Stomach smooth muscle (tissue), 2 donors: ENCODE results near the gene DPCD.
"Not testable (repeated sequence)": the region's sequence is repeated elsewhere in the genome, so short reads cannot be mapped to it uniquely, and the experiment has no call there.

Experiments
- H3K27ac ChIP-seq: one replicate; pipeline ENCODE4 v1.7.0; 2013; ENCODE audit warnings: mild to moderate bottlenecking, low read length, inconsistent platforms
- H3K27me3 ChIP-seq, 2 donors: one replicate each; pipeline ENCODE4 v1.7.0; 2013; ENCODE audit warnings: low read length in 2 of 2; ENCODE audit not compliant: insufficient read depth in 2 of 2, control insufficient read depth in 1 of 2
- H3K36me3 ChIP-seq, 2 donors: one replicate each; pipeline ENCODE4 v1.7.0; 2013; ENCODE audit warnings: low read length in 2 of 2; ENCODE audit not compliant: control insufficient read depth in 2 of 2, insufficient read depth in 2 of 2
- H3K4me1 ChIP-seq: one replicate; pipeline ENCODE4 v1.7.0; 2013; ENCODE audit warnings: low read length; ENCODE audit not compliant: control insufficient read depth, insufficient read depth
- H3K4me3 ChIP-seq, 2 donors: one replicate each; pipeline ENCODE4 v1.7.0; 2013; ENCODE audit warnings: low read length in 2 of 2
- H3K9ac ChIP-seq, 2 donors: one replicate each; pipeline ENCODE4 v1.7.0; 2013; ENCODE audit warnings: low read length in 2 of 2, mild to moderate bottlenecking in 1 of 2
- H3K9me3 ChIP-seq, 2 donors: one replicate each; pipeline ENCODE4 v1.7.0; 2013; ENCODE audit warnings: low read length in 2 of 2; ENCODE audit not compliant: control insufficient read depth in 2 of 2
- donor health status: healthy.
- donor health status: Pancreatic carcinoma.

The DPCD gene

DNA sequence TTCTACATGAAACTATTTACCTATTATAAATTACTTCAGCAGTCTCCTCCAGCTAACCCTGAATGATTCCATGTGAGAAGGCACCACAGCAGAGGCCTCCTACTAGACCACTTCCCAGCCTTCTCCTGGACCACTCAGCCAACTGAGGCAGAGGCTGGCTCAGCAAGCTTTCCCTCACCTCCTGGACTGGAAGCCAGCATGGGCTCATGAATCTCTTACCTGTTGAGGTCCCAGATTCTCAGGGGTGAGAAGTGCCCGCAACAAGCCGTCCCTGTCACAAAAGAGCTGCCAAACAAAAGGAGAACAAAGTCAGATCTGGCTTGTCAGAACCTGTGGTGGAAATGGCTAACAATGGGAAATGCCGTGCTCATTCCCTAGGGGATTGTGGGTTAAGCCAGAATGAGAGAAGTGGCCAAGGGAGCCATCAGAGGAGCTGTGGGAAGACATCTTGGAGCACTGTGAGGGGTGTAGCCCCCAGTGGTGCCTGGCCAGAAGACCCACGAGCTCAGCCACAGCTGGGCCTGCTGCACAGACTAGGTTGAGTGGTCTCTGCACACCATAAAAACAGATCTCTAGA lies 36.5 kb downstream of the DPCD start:
- H3K27me3 ChIP-seq = no peaks in the 10 kb centered on the region
- peaks cover 23 to 28% of the 10 kb centered on the region in 2 donors for H3K36me3 ChIP-seq
- no peak overlapping the region for H3K9ac ChIP-seq
- H3K9me3 ChIP-seq = no peaks in the 10 kb centered on the region
- no peak overlapping the region for H3K27ac ChIP-seq
- no peaks in the 10 kb centered on the region for H3K4me1 ChIP-seq
- H3K4me3 ChIP-seq = no peak overlapping the region

DNA sequence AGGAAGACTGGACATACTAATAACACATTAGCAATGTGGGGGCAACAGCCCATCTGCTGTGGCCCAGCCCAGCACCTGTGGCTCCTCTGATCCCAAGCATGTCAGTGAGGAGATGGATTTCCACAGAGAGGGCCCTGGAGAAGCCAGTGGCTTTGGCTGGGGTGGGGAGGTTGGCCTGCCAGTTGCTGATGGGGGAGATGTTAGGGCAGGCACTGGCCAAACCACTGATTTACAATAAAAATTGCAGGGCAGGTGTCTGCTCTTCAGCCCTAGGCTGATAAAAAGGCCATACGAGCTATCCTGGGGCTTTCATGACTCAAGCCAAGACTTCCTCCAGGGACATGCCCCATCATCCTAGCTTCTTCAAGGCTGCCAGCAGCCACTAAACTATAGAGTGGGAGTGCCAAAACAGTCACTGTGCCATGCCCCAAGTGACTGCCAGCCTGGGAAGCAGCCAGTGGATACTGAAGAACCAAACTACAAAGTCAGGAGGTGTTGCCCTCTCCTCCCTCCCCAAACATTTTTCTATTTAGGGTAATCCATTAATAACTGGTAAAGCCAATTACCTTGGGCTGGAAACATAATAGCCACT lies 37.8 kb downstream of the DPCD start:
- no peaks in the 10 kb centered on the region for H3K9me3 ChIP-seq
- H3K27ac ChIP-seq = no peak overlapping the region
- peaks cover 20 to 24% of the 10 kb centered on the region in 2 donors for H3K36me3 ChIP-seq
- no peak overlapping the region for H3K9ac ChIP-seq
- no peak overlapping the region for H3K4me3 ChIP-seq
- H3K4me1 ChIP-seq = no peaks in the 10 kb centered on the region
- no peaks in the 10 kb centered on the region for H3K27me3 ChIP-seq

DNA sequence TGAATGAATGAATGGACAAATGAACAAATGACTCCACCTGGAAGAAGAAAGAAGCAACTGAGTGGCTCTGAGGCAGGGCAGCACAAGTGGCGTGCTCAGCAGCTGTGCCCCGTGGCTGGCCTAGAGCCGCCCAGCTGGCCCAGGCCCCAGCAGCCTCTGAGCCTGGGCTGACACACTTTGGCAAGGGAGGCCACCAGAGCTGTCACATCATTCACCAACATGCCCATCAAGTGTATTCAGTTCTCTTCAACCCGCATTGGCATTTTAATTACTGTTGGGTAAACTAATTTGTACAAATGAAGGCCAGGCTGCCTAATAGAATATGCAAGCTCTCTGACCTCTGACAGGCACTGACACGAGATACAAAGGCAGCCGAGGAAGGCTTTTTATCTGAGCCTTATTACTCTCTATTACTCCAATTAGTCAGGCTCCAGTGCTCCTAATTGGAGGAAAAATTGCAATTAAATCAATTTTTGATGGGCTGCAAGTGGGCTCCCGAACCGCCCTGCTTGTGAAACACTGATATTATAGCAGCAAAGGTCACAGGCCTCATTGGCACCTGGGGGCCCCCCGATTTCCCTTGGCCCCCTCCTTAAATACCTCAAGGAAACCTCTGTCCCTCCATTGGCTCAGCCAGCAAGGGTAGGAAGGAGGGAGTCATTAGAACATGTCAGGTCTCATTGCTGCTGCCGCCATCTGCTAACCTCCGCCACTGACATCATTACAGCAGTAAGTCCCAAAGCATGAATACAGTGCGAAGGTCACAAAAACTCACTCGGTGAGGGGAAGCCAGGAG lies 41.9 kb downstream of the DPCD start:
- peaks cover 3% of the 10 kb centered on the region for H3K4me1 ChIP-seq
- H3K36me3 ChIP-seq = peaks cover 2 to 10% of the 10 kb centered on the region in 2 donors
- no peaks in the 10 kb centered on the region for H3K9me3 ChIP-seq
- H3K27me3 ChIP-seq = no peaks in the 10 kb centered on the region
- H3K4me3 ChIP-seq = no peak overlapping the region
- H3K27ac ChIP-seq = no peak overlapping the region
- H3K9ac ChIP-seq = no peak overlapping the region

DNA sequence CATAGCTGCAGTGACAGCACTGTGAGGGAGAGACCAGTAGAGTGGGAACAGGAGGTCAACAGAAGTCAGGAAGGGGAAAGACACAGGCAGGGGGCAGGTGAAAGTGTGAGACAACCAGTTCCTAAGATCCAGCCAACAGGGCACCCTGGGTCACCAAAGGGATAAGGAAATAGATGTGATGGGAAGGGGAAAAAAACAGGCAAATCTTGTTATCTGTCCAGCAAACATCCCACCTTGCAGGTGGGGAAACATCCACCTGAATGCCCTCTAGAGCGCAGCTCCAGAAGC lies 42.5 kb downstream of the DPCD start:
- Histone ChIP-seq H3K36me3 (peaks cover 0 to 8% of the 10 kb centered on the region in 2 donors), H3K27me3 (no peaks in the 10 kb centered on the region)

DNA sequence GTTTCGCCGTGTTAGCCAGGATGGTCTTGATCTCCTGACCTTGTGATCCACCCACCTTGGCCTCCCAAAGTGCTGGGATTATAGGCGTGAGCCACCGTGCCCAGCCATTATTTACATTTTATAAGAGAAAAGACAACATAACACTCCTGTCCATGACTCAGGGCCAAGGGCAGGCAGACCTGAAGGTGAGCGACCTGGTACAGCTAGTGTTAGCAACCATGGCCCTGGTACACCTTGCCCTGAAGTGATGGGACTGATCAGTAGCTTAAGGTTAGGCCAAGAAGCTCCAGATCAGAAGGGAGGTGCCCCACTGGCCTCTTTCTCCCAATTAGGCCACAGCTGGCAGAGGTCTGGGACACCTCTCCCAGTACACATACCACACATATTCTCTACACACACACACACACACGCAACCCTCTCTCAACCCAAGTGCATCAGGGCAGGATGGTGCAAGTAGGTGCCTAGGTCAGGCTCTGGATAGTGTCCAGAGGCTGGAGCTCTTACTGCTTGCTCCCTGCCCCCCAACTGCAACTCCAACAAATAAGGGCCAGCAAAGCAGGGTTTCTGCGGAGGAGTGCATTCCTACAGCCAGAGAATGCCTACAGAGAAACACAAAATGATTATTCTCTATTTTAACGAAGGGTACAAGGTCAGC lies 43.8 kb downstream of the DPCD start:
- peaks cover 0 to 8% of the 10 kb centered on the region in 2 donors for H3K36me3 ChIP-seq

More for the DNA sequence above, 42.5 kb downstream of the DPCD start:
- Histone ChIP-seq H3K9me3 (no peaks in the 10 kb centered on the region), H3K4me3 (no peak overlapping the region), H3K4me1 (peaks cover 3% of the 10 kb centered on the region), H3K27ac (no peak overlapping the region), H3K9ac (no peak overlapping the region)

DNA sequence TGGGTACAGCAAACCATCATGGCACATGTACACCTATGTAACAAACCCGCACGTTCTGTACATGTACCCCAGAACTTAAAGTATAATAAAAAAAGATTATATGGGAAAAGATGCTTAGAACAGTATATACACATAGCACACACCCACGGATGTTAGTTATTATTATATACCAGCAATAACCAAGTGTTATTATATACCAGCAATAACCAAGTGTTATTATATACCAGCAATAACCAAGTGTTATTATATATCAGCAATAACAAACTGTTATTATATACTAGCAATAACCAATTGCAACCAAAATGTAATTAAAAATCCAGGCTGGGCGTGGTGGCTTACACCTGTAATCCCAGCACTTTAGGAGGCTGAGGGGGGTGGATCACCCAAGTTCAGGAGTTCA lies 45.4 kb downstream of the DPCD start:
- H3K9me3 ChIP-seq, H3K36me3 ChIP-seq, H3K4me1 ChIP-seq, H3K9ac ChIP-seq, H3K27me3 ChIP-seq, H3K4me3 ChIP-seq, H3K27ac ChIP-seq: not testable (repeated sequence)

More for the DNA sequence above, 43.8 kb downstream of the DPCD start:
- Histone ChIP-seq H3K9ac (no peak overlapping the region), H3K4me1 (peaks cover 3% of the 10 kb centered on the region), H3K27me3 (no peaks in the 10 kb centered on the region), H3K27ac (no peak overlapping the region), H3K9me3 (no peaks in the 10 kb centered on the region), H3K4me3 (no peak overlapping the region)

DNA sequence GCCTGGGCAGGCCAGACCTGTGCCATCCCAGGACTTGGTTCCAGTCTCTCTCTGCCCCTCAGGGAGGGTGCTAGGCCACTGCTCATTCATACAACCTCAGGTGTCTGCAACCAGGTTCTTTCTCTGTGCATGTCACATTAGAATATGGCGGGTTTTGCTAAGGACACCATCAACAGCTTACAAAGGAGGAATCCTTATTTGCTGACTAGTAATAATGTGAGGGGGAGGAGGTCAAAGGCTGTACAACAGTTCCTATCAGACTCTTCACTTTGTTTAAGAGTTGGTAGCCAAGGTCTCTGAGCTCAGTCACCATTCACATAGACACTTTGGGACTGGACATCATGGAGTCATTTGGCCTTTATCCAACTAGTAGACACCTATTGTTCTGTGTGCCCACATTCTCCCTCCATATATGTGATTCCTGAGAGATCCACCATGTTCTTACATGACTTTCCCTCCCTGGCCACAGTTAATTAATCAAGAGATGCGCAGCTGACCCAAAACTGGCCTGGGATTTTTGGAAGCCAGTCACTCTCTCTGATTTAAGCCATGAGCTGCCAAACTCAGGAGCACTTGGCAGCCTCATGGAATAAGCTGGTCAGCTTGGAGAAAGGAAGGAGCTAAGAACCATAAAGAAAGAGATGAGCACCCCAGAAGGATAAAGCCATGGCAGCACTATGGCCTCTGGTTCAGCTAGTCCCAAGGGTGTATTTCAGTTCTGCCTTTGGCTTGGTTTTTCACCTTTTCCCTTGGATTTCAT lies 51.2 kb downstream of the DPCD start:
- Histone ChIP-seq H3K9ac (no peak overlapping the region), H3K4me1 (peaks cover 2% of the 10 kb centered on the region), H3K4me3 (no peak overlapping the region), H3K27ac (no peak overlapping the region), H3K36me3 (peaks cover 13 to 15% of the 10 kb centered on the region in 2 donors), H3K9me3 (no peaks in the 10 kb centered on the region), H3K27me3 (no peaks in the 10 kb centered on the region)

DNA sequence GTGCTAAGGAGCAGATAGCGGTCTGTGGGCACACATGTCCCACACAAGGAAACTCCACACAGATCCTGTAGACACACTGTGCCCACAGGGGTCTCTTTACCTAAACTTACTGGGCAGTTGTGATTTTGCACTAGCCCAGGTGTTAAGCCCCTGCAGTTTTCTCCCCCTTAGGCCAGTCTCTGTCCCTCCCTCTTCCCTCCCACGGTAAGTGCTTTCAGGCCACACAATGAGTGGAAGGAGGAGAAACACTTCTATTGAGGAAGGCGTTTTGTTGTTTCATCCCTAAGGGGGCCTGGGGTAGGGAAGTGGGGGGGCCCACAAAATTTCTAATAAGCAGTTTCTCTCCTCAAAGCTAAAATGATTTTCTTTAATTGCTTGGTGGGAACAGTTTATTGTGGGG lies 55.4 kb downstream of the DPCD start:
- peaks cover 11 to 25% of the 10 kb centered on the region in 2 donors for H3K36me3 ChIP-seq
- peaks cover 5% of the 10 kb centered on the region for H3K4me1 ChIP-seq
- H3K27ac ChIP-seq = no peak overlapping the region
- H3K4me3 ChIP-seq = no peak overlapping the region
- H3K9ac ChIP-seq = no peak overlapping the region
- no peaks in the 10 kb centered on the region for H3K9me3 ChIP-seq
- H3K27me3 ChIP-seq = no peaks in the 10 kb centered on the region

DNA sequence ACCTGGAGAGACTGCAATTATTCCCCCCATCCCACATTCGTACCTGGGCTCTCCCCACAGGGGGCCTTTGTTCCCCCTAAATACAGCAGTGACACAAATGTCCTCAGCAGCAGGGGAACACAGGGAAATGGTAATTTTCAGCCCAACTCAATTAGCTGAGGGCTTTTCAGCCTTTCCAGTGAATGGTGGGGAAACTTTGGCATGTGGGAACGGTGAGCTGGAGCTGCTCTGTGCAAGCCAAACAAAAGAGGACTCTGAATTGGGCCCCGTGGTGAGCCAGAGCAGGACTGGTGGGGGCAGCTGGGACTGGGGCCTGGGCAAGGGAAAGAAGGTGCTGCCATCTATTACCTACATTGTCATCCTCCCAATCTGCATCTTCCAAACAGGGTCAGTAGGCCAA lies 55.9 kb downstream of the DPCD start:
- Histone ChIP-seq H3K4me3 (no peak overlapping the region), H3K36me3 (peaks cover 11 to 25% of the 10 kb centered on the region in 2 donors), H3K9ac (no peak overlapping the region)

DNA sequence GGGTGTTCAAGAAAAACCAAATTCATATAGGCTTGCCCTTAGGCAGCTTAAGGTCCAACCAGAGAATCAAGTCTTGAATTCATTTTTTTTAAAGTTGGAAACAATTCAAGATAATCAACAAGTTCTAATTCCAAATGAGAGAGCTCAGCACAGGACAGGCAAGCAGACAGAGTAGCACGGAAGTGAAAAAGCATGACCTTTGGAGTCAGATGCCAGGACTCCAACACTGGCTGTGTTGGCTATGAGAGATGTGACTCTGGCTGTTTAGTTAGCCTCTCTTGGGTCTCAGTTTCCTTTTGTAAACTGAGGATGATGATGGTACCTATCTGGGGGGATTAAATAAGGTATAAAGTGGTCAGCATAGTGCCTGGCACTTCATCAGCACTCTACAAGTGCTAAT lies 57.5 kb downstream of the DPCD start:
- Histone ChIP-seq H3K9ac (no peak overlapping the region), H3K27me3 (no peaks in the 10 kb centered on the region), H3K4me3 (no peak overlapping the region), H3K9me3 (no peaks in the 10 kb centered on the region), H3K4me1 (peaks cover 5% of the 10 kb centered on the region), H3K36me3 (peaks cover 4 to 28% of the 10 kb centered on the region in 2 donors), H3K27ac (no peak overlapping the region)

More for the DNA sequence above, 55.9 kb downstream of the DPCD start:
- H3K27me3 ChIP-seq = no peaks in the 10 kb centered on the region
- no peak overlapping the region for H3K27ac ChIP-seq
- no peaks in the 10 kb centered on the region for H3K9me3 ChIP-seq
- peaks cover 5% of the 10 kb centered on the region for H3K4me1 ChIP-seq
